RWPE2 (cell line): ENCODE data around the gene TCAP.
"Not testable (repeated sequence)": the region's sequence is repeated elsewhere in the genome, so short reads cannot be mapped to it uniquely, and the experiment has no call there.

Source experiments
- ATAC-seq: fragments of 200-7000 bp; cut with Tn5 transposase; 3 replicates; pipeline ENCODE4 v1.9.1; 2021; ENCODE audit warnings: low read depth
- DNase-seq: peaks from one replicate; pipeline ENCODE4 v3.0.0-alpha.2; 2020; ENCODE audit warnings: low spot score
- H3K27ac ChIP-seq: fragments of 450-650 bp; 2 replicates; pipeline ENCODE4 v1.5.1; 2017; ENCODE audit warnings: mild to moderate bottlenecking; ENCODE audit not compliant: poor library complexity, severe bottlenecking
- H3K27me3 ChIP-seq: fragments of 250-450 bp; sonication (Bioruptor Pico); 2 replicates; pipeline ENCODE4 v1.5.1; 2021; ENCODE audit warnings: mild to moderate bottlenecking, moderate library complexity; ENCODE audit not compliant: insufficient read depth, poor library complexity, severe bottlenecking
- H3K36me3 ChIP-seq: fragments of 250-450 bp; sonication (Bioruptor Pico); 2 replicates; pipeline ENCODE4 v1.5.1; 2020; ENCODE audit warnings: low read depth, mild to moderate bottlenecking, moderate library complexity
- H3K4me1 ChIP-seq: fragments of 250-450 bp; sonication (Bioruptor Pico); 2 replicates; pipeline ENCODE4 v1.5.1; 2021; ENCODE audit warnings: mild to moderate bottlenecking, moderate library complexity; ENCODE audit not compliant: insufficient read depth, poor library complexity, severe bottlenecking
- H3K4me3 ChIP-seq: fragments of 250-450 bp; sonication (Bioruptor Pico); 2 replicates; pipeline ENCODE4 v1.5.1; 2021; ENCODE audit warnings: mild to moderate bottlenecking, moderate library complexity; ENCODE audit not compliant: severe bottlenecking
- H3K9me3 ChIP-seq: fragments of 250-450 bp; sonication (Bioruptor Pico); 2 replicates; pipeline ENCODE4 v1.5.1; 2021; ENCODE audit warnings: mild to moderate bottlenecking, moderate library complexity; ENCODE audit not compliant: severe bottlenecking
- CTCF ChIP-seq: fragments of 450-650 bp; IDR thresholded peaks from one replicate; pipeline ENCODE4 v1.5.1; 2017; ENCODE audit warnings: mild to moderate bottlenecking, moderate library complexity; ENCODE audit not compliant: poor library complexity, severe bottlenecking

TCAP gene

GRCh38 chr17:39709319-39709997 lies 44.3 kb downstream of the TCAP start:
- Histone ChIP-seq H3K27me3 (no peaks in the 10 kb centered on the region), H3K27ac (no peak overlapping the region), H3K4me3 (no peak overlapping the region), H3K36me3 (peaks cover 59% of the 10 kb centered on the region), H3K4me1 (peaks cover 16% of the 10 kb centered on the region), H3K9me3 (no peaks in the 10 kb centered on the region)
- no peak for TF ChIP-seq CTCF
- DNase-seq (no peak), ATAC-seq (no peak)

GRCh38 chr17:39709998-39710964 lies 45.1 kb downstream of the TCAP start:
- H3K4me1 ChIP-seq: peaks cover 10% of the 10 kb centered on the region
- no peaks in the 10 kb centered on the region for H3K9me3 ChIP-seq
- DNase-seq (no peak), ATAC-seq (no peak)
- H3K4me3 ChIP-seq: no peak overlapping the region
- peaks cover 64% of the 10 kb centered on the region for H3K36me3 ChIP-seq
- no peak for TF ChIP-seq CTCF
- no peaks in the 10 kb centered on the region for H3K27me3 ChIP-seq
- H3K27ac ChIP-seq: no peak overlapping the region

GRCh38 chr17:39711071-39711470 lies 45.9 kb downstream of the TCAP start:
- not testable (repeated sequence) for ATAC-seq, H3K4me3 ChIP-seq, H3K27ac ChIP-seq, H3K9me3 ChIP-seq, DNase-seq, H3K27me3 ChIP-seq, H3K4me1 ChIP-seq
- H3K36me3 ChIP-seq: peaks cover 72% of the 10 kb centered on the region

GRCh38 chr17:39711851-39712250 lies 46.7 kb downstream of the TCAP start:
- Histone ChIP-seq H3K27me3 (no peaks in the 10 kb centered on the region), H3K27ac (no peak overlapping the region), H3K36me3 (peaks cover 74% of the 10 kb centered on the region), H3K4me1 (no peaks in the 10 kb centered on the region), H3K9me3 (no peaks in the 10 kb centered on the region), H3K4me3 (no peak overlapping the region)
- no peak for ATAC-seq
- TF ChIP-seq CTCF: no peak
- no peak for DNase-seq

- H3K27ac ChIP-seq: no peak overlapping the region
- H3K36me3 ChIP-seq: peaks cover 74% of the 10 kb centered on the region
- TF ChIP-seq CTCF: no peak
- no peak for DNase-seq
- no peaks in the 10 kb centered on the region for H3K27me3 ChIP-seq
- H3K4me1 ChIP-seq: no peaks in the 10 kb centered on the region
- ATAC-seq: no peak
- no peaks in the 10 kb centered on the region for H3K9me3 ChIP-seq
- H3K4me3 ChIP-seq: no peak overlapping the region
Observed at GRCh38 chr17:39714234-39714633, 49.1 kb downstream of the TCAP start.
